ENCODE results near the gene NR4A3.

DNA sequence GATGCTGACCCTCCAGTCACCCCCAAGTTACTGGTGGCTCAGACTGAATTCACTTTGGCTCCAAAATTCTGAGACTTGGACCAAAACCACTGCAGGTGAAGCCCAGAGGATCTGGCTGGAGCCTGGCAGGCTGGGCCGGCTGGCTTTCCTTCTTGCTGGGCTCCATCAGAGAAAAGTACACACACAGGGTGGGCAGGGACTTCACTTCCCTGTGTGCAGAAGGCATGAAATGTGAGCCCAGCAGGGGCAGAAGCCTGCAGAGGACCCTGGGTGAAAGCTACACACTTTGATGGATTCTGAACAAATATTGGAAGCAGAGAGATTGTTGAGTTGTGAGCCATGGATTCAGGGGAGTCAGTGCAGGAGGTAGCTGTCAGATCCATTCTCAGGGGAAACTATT lies 18.4 kb downstream of the NR4A3 start:
- TF ChIP-seq FOXK2 (IDR thresholded peaks at IDR 0.05) (no peak), SUZ12 (IDR thresholded peaks at IDR 0.05) (no peak), TARDBP (IDR thresholded peaks at IDR 0.05) (no peak)
- TF ChIP-seq, protein P1, sequence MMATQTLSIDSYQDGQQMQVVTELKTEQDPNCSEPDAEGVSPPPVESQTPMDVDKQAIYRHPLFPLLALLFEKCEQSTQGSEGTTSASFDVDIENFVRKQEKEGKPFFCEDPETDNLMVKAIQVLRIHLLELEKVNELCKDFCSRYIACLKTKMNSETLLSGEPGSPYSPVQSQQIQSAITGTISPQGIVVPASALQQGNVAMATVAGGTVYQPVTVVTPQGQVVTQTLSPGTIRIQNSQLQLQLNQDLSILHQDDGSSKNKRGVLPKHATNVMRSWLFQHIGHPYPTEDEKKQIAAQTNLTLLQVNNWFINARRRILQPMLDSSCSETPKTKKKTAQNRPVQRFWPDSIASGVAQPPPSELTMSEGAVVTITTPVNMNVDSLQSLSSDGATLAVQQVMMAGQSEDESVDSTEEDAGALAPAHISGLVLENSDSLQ (IDR thresholded peaks at IDR 0.05): no peak

Measured in HEK293T (cell line).